Astrocyte (in vitro differentiated cells and primary cell): ENCODE measurements around the gene TEX53. TPM values are rescaled to one million over a fixed set of nuclear protein-coding genes. Genes with fewer than 3 reads are reported as not detected.
A peak's percentile ranks its signal among the peaks of the same experiment; 100 is the strongest.

Experiments used
- DNase-seq: peaks from one replicate; pipeline ENCODE4 v3.0.0-alpha.2; 2010; ENCODE audit warnings: low read depth
- FAIRE-seq: peaks from 2 replicates; lab custom pipeline; 2011; peaks lifted over from hg19 to GRCh38; lab: Jason Lieb, UNC
- H2AFZ ChIP-seq: 2 replicates; pipeline ENCODE4 v1.6.0; 2012; ENCODE audit warnings: low read depth, low read length, inconsistent platforms
- H3K27ac ChIP-seq: 2 replicates; pipeline ENCODE4 v1.5.1; 2011; ENCODE audit warnings: low read depth, low read length, inconsistent platforms
- H3K27me3 ChIP-seq: 2 replicates; pipeline ENCODE4 v1.6.0; 2011; ENCODE audit warnings: low read length, inconsistent platforms; ENCODE audit not compliant: insufficient read depth
- H3K36me3 ChIP-seq: 2 replicates; pipeline ENCODE4 v1.5.1; 2011; ENCODE audit warnings: low read length, inconsistent platforms; ENCODE audit not compliant: insufficient read depth
- H3K4me1 ChIP-seq: 2 replicates; pipeline ENCODE4 v1.5.1; 2011; ENCODE audit warnings: low read length, inconsistent platforms; ENCODE audit not compliant: insufficient read depth
- H3K4me2 ChIP-seq: 2 replicates; pipeline ENCODE4 v1.6.0; 2012; ENCODE audit warnings: low read length, inconsistent platforms
- H3K4me3 ChIP-seq: 2 replicates; pipeline ENCODE4 v1.5.1; 2011; ENCODE audit warnings: low read depth, mild to moderate bottlenecking, low read length, inconsistent platforms; ENCODE audit not compliant: insufficient read depth
- H3K79me2 ChIP-seq: 2 replicates; pipeline ENCODE4 v1.6.0; 2012; ENCODE audit warnings: mild to moderate bottlenecking, low read length, inconsistent platforms; ENCODE audit not compliant: insufficient read depth
- H3K9ac ChIP-seq: 2 replicates; pipeline ENCODE4 v1.6.0; 2012; ENCODE audit warnings: mild to moderate bottlenecking, low read length, inconsistent platforms
- H3K9me3 ChIP-seq: 2 replicates; pipeline ENCODE4 v1.5.1; 2012; ENCODE audit warnings: low read depth, mild to moderate bottlenecking, low read length, inconsistent platforms; ENCODE audit not compliant: insufficient read depth
- H4K20me1 ChIP-seq: 2 replicates; pipeline ENCODE4 v1.6.0; 2012; ENCODE audit warnings: low read length, inconsistent platforms; ENCODE audit not compliant: insufficient read depth
- H3K27ac Mint-ChIP-seq: one replicate; pipeline ENCODE4 v1.8.0; 2021; ENCODE audit warnings: mild to moderate bottlenecking, mixed read lengths; ENCODE audit not compliant: unreplicated experiment
- H3K27me3 Mint-ChIP-seq: one replicate; pipeline ENCODE4 v1.8.0; 2021; ENCODE audit warnings: low read depth, mixed read lengths; ENCODE audit not compliant: unreplicated experiment
- H3K36me3 Mint-ChIP-seq: one replicate; pipeline ENCODE4 v1.8.0; 2021; ENCODE audit warnings: low read depth, mixed read lengths; ENCODE audit not compliant: unreplicated experiment
- H3K4me1 Mint-ChIP-seq: one replicate; pipeline ENCODE4 v1.8.0; 2021; ENCODE audit warnings: low read depth, mixed read lengths; ENCODE audit not compliant: unreplicated experiment
- H3K4me3 Mint-ChIP-seq: one replicate; pipeline ENCODE4 v1.8.0; 2021; ENCODE audit warnings: mild to moderate bottlenecking, moderate library complexity, mixed read lengths; ENCODE audit not compliant: unreplicated experiment
- H3K9me3 Mint-ChIP-seq: one replicate; pipeline ENCODE4 v1.8.0; 2021; ENCODE audit warnings: mild to moderate bottlenecking, mixed read lengths; ENCODE audit not compliant: unreplicated experiment
- CTCF ChIP-seq: IDR thresholded peaks from 2 replicates; pipeline ENCODE4 v1.5.1; 2011; ENCODE audit warnings: low read depth, mild to moderate bottlenecking, inconsistent platforms, low read length, moderate library complexity; ENCODE audit not compliant: insufficient read depth
- EZH2 ChIP-seq: IDR thresholded peaks from 2 replicates; pipeline ENCODE4 v1.6.1; 2012; ENCODE audit warnings: mild to moderate bottlenecking, low read length, inconsistent platforms; ENCODE audit not compliant: insufficient read depth
- total RNA-seq: library from RNA; stranded (reverse); gene quantifications from 2 replicates; pipeline ENCODE4 v1.2.1, GENCODE V29; 2021

Gene TEX53
- total RNA-seq, 1 donor from 2014 or later = not detected

GRCh38 chr9:114676901-114677300 lies 19.3 kb upstream of the TEX53 start:
- peaks cover 51% of the 10 kb centered on the region for H3K4me1 Mint-ChIP-seq
- Histone ChIP-seq H3K9ac (peak overlapping the region; percentile 72), H3K79me2 (no peaks in the 10 kb centered on the region)

GRCh38 chr9:114674798-114675540 lies 17.4 kb upstream of the TEX53 start:
- Histone ChIP-seq H4K20me1 (no peaks in the 10 kb centered on the region), H3K4me3 (no peak overlapping the region), H3K36me3 (no peaks in the 10 kb centered on the region), H3K27ac (no peak overlapping the region), H3K9ac (no peak overlapping the region), H3K4me1 (peaks cover 22% of the 10 kb centered on the region), H3K9me3 (no peaks in the 10 kb centered on the region), H3K4me2 (no peak overlapping the region), H3K27me3 (no peaks in the 10 kb centered on the region), H2AFZ (no peak overlapping the region), H3K79me2 (no peaks in the 10 kb centered on the region)
- Mint-ChIP-seq H3K27ac (peak overlapping the region; percentile 70), H3K27me3 (no peaks in the 10 kb centered on the region), H3K4me1 (peaks cover 41% of the 10 kb centered on the region), H3K9me3 (peaks cover 1% of the 10 kb centered on the region), H3K36me3 (no peaks in the 10 kb centered on the region), H3K4me3 (no peak overlapping the region)
- DNase-seq = peak; percentile 56
- TF ChIP-seq EZH2 = no peak
- TF ChIP-seq CTCF = no peak
- peak; percentile 20 for FAIRE-seq

More at GRCh38 chr9:114676901-114677300, 19.3 kb upstream of the TEX53 start:
- peak overlapping the region; percentile 100 for H3K27ac Mint-ChIP-seq
- peak overlapping the region; percentile 0 for H3K4me3 Mint-ChIP-seq
- Histone ChIP-seq H3K36me3 (no peaks in the 10 kb centered on the region), H3K4me3 (peak overlapping the region; percentile 2), H3K4me2 (peak overlapping the region; percentile 70), H4K20me1 (no peaks in the 10 kb centered on the region), H3K9me3 (no peaks in the 10 kb centered on the region), H3K27ac (peak overlapping the region; percentile 91), H2AFZ (no peak overlapping the region), H3K4me1 (peaks cover 22% of the 10 kb centered on the region), H3K27me3 (no peaks in the 10 kb centered on the region)
- DNase-seq (peak; percentile 46), FAIRE-seq (no peak)
- TF ChIP-seq CTCF (no peak), EZH2 (no peak)
- peaks cover 2% of the 10 kb centered on the region for H3K36me3 Mint-ChIP-seq
- peaks cover 1% of the 10 kb centered on the region for H3K9me3 Mint-ChIP-seq
- H3K27me3 Mint-ChIP-seq = no peaks in the 10 kb centered on the region
